ENCODE results near the gene SEC31B. TPM values are rescaled to one million over a fixed set of nuclear protein-coding genes. Genes with fewer than 3 reads are reported as not detected.

Gene SEC31B
- total and polyA plus RNA-seq, 2 donors from 2014 or later: 5.6 to 10.6 TPM

DNA sequence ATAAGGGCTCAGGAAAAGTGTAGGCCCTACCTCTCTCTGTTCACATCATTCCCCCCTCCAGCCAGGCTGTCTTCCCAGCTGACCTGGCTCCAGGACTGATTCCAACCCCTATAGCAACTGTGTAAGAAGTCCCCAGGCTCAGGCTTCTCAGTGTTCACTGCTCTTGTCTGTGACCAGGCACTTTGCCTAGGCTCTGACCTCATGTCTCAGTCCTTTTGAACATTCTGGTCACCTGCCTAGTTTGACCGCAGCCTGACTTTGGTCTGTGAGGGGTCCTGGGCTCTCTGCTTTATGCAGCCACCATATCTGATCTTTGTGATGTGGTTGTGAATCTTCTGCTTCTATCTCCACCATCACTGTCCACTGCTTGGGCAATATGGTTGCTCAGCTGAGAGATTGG lies 40.6 kb upstream of the SEC31B start:
- Histone ChIP-seq H3K9me3 (ENCODE audit: control insufficient read depth in 2 of 3, insufficient read depth in 1 of 3, low read length in 3 of 3) (no peaks in the 10 kb centered on the region), H3K36me3 (ENCODE audit: control insufficient read depth in 2 of 3, insufficient read depth in 3 of 3, low read length in 3 of 3) (no peaks in the 10 kb centered on the region), H3K4me1 (ENCODE audit: control insufficient read depth in 2 of 3, insufficient read depth in 2 of 3, low read depth in 1 of 3, low read length in 3 of 3) (peaks cover 0 to 2% (median 0%) of the 10 kb centered on the region in 3 donors), H3K27me3 (ENCODE audit: control insufficient read depth, insufficient read depth, low read length) (peaks cover 5% of the 10 kb centered on the region), H3K4me3 (ENCODE audit: low read length in 3 of 3) (no peak overlapping the region), H3K9ac (ENCODE audit: low read length in 3 of 3) (no peak overlapping the region), H3K27ac (ENCODE audit: low read depth in 2 of 2, low read length in 2 of 2) (no peak overlapping the region)
- TF ChIP-seq, protein P1, sequence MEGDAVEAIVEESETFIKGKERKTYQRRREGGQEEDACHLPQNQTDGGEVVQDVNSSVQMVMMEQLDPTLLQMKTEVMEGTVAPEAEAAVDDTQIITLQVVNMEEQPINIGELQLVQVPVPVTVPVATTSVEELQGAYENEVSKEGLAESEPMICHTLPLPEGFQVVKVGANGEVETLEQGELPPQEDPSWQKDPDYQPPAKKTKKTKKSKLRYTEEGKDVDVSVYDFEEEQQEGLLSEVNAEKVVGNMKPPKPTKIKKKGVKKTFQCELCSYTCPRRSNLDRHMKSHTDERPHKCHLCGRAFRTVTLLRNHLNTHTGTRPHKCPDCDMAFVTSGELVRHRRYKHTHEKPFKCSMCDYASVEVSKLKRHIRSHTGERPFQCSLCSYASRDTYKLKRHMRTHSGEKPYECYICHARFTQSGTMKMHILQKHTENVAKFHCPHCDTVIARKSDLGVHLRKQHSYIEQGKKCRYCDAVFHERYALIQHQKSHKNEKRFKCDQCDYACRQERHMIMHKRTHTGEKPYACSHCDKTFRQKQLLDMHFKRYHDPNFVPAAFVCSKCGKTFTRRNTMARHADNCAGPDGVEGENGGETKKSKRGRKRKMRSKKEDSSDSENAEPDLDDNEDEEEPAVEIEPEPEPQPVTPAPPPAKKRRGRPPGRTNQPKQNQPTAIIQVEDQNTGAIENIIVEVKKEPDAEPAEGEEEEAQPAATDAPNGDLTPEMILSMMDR (IDR thresholded peaks at IDR 0.05; ENCODE audit: borderline replicate concordance, extremely low read depth, insufficient read depth): no peak
- intact Hi-C loops (cut with DNase I): loop anchor here (10.0 kb wide), 1 partner anchor 315 kb away; no protein-coding TSS in a partner anchor
- FAIRE-seq (no peak), DNase-seq (no peak)

DNA sequence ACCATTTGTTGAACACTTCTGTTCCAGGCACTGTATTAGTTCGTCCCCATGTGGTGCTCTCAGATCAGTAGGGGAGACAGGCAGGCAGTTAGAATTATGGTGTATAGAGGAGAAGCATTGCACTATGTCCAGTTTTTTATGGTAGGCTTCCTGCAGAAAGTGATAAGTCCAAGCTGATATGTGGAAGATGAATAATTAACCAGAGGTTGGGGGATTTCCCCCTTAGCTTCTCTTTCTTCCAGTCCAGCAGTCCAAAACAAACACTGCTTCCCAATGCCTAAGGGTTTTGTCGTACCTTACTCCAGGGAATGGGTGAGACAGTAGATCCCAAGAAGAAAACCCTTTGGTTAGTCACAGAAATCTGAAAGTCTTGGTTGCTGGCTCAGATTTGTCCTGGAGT lies 35.2 kb upstream of the SEC31B start:
- no peak overlapping the region for H3K4me3 ChIP-seq (ENCODE audit: low read length in 3 of 3)
- H3K27me3 ChIP-seq (ENCODE audit: control insufficient read depth, insufficient read depth, low read length): no peaks in the 10 kb centered on the region
- peaks cover 0 to 3% (median 0%) of the 10 kb centered on the region in 3 donors for H3K4me1 ChIP-seq (ENCODE audit: control insufficient read depth in 2 of 3, insufficient read depth in 2 of 3, low read depth in 1 of 3, low read length in 3 of 3)
- TF ChIP-seq, protein P1 (IDR thresholded peaks at IDR 0.05; ENCODE audit: borderline replicate concordance, extremely low read depth, insufficient read depth): no peak
- FAIRE-seq (no peak), DNase-seq (no peak)
- no peak overlapping the region for H3K9ac ChIP-seq (ENCODE audit: low read length in 3 of 3)
- no peak overlapping the region for H3K27ac ChIP-seq (ENCODE audit: low read depth in 2 of 2, low read length in 2 of 2)
- intact Hi-C loops (cut with DNase I): no loop called here
- peaks cover 0 to 9% (median 2%) of the 10 kb centered on the region in 3 donors for H3K36me3 ChIP-seq (ENCODE audit: control insufficient read depth in 2 of 3, insufficient read depth in 3 of 3, low read length in 3 of 3)
- no peaks in the 10 kb centered on the region for H3K9me3 ChIP-seq (ENCODE audit: control insufficient read depth in 2 of 3, insufficient read depth in 1 of 3, low read length in 3 of 3)

DNA sequence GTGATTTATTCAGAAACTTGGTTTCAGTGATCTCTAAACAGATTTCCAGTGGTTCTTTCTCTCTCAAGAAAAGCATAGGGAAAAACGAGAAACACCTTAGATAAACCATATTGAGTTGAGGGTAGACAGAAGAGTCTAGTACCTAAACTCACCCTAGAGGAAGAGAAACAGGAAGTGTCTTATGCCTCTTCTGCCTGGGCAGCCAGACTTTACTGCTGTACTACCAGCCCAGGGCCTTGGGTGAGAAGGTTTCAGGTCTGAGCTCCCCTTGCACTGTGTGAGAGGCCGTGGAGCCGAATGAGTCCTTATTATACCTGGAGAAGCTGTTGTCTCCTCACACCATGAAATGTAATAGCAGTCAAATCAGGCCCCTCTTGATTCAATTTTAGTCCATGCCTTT lies 34.3 kb upstream of the SEC31B start:
- DNase-seq: no peak
- intact Hi-C loops (cut with DNase I): no loop called here
- Histone ChIP-seq H3K9me3 (ENCODE audit: control insufficient read depth in 2 of 3, insufficient read depth in 1 of 3, low read length in 3 of 3) (no peaks in the 10 kb centered on the region), H3K27me3 (ENCODE audit: control insufficient read depth, insufficient read depth, low read length) (no peaks in the 10 kb centered on the region), H3K27ac (ENCODE audit: low read depth in 2 of 2, low read length in 2 of 2) (no peak overlapping the region), H3K4me1 (ENCODE audit: control insufficient read depth in 2 of 3, insufficient read depth in 2 of 3, low read depth in 1 of 3, low read length in 3 of 3) (peaks cover 0 to 3% (median 0%) of the 10 kb centered on the region in 3 donors), H3K9ac (ENCODE audit: low read length in 3 of 3) (no peak overlapping the region), H3K36me3 (ENCODE audit: control insufficient read depth in 2 of 3, insufficient read depth in 3 of 3, low read length in 3 of 3) (peaks cover 0 to 15% (median 2%) of the 10 kb centered on the region in 3 donors), H3K4me3 (ENCODE audit: low read length in 3 of 3) (no peak overlapping the region)
- no peak for FAIRE-seq
- TF ChIP-seq, protein P1 (IDR thresholded peaks at IDR 0.05; ENCODE audit: borderline replicate concordance, extremely low read depth, insufficient read depth): no peak

DNA sequence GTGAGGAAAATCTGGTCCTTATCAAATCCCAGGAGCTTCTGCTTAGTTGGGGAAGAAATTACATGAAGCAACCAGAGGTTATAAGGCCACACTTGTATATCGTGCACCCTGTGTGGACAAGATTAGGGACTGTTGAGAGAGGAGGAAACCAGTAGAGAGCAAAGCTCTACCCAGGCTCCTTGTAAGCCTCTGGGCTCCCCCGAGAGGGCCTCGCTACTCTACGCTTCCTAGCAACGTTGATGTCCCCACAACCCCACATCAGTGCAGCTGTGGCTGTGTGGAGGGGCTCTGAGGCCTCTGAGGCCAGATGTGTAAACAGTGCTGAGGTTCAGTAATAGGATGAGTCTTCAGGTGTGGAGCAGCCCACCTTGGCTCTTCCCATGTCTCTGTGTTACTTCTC lies 32.1 kb upstream of the SEC31B start:
- FAIRE-seq: no peak
- no peak overlapping the region for H3K27ac ChIP-seq (ENCODE audit: low read depth in 2 of 2, low read length in 2 of 2)
- no peak overlapping the region for H3K4me3 ChIP-seq (ENCODE audit: low read length in 3 of 3)
- no peak for DNase-seq
- peaks cover 2 to 37% (median 19%) of the 10 kb centered on the region in 3 donors for H3K36me3 ChIP-seq (ENCODE audit: control insufficient read depth in 2 of 3, insufficient read depth in 3 of 3, low read length in 3 of 3)
- H3K9me3 ChIP-seq (ENCODE audit: control insufficient read depth in 2 of 3, insufficient read depth in 1 of 3, low read length in 3 of 3): no peaks in the 10 kb centered on the region
- H3K27me3 ChIP-seq (ENCODE audit: control insufficient read depth, insufficient read depth, low read length): no peaks in the 10 kb centered on the region
- H3K4me1 ChIP-seq (ENCODE audit: control insufficient read depth in 2 of 3, insufficient read depth in 2 of 3, low read depth in 1 of 3, low read length in 3 of 3): peaks cover 0 to 3% (median 0%) of the 10 kb centered on the region in 3 donors
- TF ChIP-seq, protein P1 (IDR thresholded peaks at IDR 0.05; ENCODE audit: borderline replicate concordance, extremely low read depth, insufficient read depth): no peak
- intact Hi-C loops (cut with DNase I): no loop called here
- H3K9ac ChIP-seq (ENCODE audit: low read length in 3 of 3): no peak overlapping the region

Measured in kidney (tissue), 14 donors.